LNCAP (cell line): ENCODE results near the gene SLC7A1.

Experiments used
- CTCF ChIP-seq: fragments of 450-650 bp; IDR thresholded peaks from 2 replicates; pipeline ENCODE4 v1.5.1; 2017; ENCODE audit warnings: mild to moderate bottlenecking

SLC7A1 gene

DNA sequence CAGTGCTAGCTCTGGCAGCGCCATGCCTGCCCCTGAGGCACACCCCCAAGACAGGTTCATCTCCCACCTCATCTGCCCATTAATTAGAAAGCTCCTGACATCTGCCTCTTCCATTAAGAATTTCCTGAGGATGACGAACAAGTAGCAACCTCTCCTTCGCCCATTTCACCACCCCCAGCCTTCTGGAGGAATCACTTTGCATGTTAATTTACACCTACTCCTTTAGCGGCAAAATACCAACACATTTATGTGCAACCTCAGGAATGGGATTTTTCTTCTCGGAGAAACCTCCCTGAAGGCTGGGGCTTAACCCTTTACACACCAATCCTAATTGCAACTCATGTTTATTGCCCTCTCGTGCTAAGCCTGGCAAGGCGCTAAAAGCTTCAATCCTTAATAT, 13.8 kb downstream of the SLC7A1 start:
- TF ChIP-seq CTCF, result no peak

- TF ChIP-seq CTCF, result no peak
Observed at GRCh38 chr13:29579094-29579493, 16.4 kb downstream of the SLC7A1 start.

GRCh38 chr13:29578300-29579085, 17.0 kb downstream of the SLC7A1 start:
- no peak for TF ChIP-seq CTCF

GRCh38 chr13:29577136-29578051, 18.1 kb downstream of the SLC7A1 start:
- TF ChIP-seq CTCF, result no peak

DNA sequence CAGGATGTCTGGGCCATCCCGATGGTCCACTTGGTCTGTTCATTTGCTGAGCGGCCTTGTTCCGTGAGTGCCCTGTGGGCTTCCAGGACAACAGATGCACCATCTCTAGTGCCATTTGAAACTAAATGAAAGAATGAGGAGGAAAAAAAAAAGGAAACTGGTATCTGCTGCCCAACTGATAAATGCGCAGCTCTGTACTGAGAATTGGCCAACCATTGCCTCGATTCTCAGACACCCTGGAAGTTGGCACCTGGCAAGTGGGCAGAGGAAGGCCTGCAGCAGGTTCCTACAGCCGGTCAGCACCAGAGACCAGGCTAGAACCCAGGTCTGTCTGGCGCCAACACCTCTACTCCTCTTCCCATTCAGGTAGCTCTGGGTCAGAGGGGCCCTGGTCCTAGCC, 18.9 kb downstream of the SLC7A1 start:
- TF ChIP-seq CTCF, result no peak

GRCh38 chr13:29575098-29575497, 20.4 kb downstream of the SLC7A1 start:
- TF ChIP-seq CTCF, result no peak

DNA sequence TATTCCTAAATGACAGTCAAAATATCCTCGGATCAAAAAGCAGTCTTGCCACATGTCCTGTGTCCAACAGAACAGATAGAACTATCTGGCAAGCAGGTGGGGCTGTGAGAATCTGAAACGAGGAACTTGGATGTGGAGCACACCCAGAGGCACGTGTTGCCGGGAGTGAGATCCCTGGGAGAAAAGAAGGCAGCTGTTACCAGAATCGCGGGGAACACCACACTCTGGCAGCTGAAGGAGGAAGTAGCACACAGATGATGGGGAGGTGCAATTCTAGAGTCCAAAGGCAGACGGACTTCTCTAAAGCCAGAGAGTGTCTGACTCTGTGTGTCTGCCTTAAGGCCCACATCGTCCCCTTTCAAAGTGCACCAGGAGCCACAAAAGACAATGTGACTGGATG, 22.3 kb downstream of the SLC7A1 start:
- no peak for TF ChIP-seq CTCF
